Anterior cingulate cortex (tissue), 58 donors: ENCODE data around the gene C3orf33.

ENCODE experiments used
- DNase-seq, 58 donors: peaks; one replicate each; lab custom pipeline; 2025; lab: John Stamatoyannopoulos, UW

The C3orf33 gene

DNA sequence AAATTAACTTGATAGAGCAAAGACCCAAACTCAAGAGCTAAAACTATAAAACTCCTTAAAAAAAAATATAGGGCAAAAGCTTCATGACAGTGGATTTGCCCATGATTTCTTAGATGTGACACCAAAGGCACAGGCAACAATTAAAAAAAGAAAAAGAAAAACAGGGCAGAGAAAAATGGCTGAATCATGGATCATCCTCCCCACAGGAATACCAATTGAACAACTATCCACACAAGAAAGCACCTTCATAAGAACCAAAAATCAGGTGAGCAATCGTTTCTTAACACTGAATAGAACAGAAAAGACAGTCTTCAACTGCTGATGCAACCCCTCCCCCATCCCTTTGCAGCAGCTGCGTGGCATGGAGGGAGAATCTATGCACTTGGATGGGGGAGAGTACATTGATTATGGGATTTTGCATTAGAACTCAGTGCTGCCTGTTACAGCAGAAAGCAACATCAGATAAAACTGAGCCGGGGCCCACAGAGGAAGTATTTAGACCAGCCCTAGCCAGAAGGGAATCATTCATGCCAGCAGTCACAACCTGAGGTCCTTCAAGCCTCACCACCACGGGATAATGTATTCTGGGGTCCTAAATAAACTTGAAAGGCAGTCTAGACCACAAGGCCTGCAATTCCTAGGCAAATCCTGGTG, 15.7 kb downstream of the C3orf33 start:
- no peak for DNase-seq

DNA sequence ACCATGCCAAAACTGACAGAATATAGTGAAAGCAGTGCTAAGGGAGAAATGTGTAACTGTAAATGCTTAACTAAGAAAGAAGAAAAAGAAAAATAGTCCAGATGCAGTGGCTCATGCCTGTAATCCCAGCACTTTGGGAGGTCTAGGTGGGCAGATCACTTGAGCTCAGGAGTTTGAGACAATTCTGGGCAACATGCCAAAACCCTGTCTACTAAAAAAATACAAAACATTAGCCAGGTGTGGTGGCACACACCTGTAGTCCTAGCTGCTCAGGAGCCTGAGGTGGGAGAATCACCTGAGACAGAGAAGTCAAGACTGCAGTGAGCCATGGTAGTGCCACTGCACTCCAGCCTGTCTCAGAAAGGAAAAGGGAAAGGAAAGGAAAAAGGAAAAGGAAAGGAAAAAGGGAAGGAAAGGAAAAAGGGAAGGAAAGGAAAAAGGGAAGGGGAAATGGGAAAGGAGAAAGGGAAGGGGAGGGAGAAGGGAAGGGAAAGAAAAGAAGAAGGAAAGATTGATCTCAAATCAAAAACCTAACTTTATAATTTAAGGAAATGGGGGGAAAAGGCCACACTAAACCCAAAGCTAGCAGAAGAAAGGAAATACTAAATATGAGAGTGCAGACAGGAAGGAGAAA, 20.3 kb downstream of the C3orf33 start:
- no peak for DNase-seq

DNA sequence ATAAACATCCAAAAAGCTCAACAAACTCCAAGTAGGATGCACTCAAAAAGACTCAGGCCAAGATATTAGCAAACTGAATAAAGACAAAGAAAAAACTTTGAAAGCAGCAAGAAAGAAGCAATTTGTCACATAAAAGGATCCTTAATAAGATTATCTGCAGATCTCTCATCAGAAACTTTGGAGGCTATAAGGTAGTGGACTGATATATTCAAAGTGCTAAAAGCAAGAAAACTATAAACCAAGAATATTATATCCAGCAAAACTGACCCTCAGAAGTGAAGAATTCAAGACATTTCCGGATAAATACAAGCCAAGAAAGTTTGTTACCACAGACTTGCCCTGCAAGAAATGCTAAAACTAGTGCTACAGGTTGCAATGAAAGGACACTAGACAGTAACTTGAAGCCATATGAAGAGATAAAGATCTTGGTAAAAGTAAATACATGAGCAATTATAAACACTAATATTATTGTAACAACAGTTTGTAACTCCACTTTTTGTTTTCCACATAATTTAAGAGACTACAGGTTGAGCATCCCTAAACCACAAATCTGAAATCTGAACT, 23.6 kb downstream of the C3orf33 start:
- DNase-seq, result no peak

DNA sequence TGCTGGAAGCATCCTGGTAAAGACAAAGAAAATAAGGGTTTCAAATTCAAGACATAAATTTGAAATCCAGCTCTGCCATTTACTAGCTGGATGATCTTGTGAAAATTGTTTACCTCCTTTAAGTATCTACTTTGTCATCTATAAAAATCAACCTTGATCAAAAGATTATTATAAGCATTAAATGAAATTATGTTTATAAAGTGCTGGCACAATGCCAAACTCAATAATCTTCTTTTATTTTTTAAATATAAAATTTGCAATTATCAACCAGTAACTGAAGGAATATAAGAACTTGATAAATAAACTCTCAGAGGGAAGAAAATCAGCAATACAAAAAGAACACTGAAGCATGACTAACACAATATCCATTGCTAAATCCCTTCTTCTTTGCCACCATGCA, 25.8 kb downstream of the C3orf33 start:
- no peak for DNase-seq

DNA sequence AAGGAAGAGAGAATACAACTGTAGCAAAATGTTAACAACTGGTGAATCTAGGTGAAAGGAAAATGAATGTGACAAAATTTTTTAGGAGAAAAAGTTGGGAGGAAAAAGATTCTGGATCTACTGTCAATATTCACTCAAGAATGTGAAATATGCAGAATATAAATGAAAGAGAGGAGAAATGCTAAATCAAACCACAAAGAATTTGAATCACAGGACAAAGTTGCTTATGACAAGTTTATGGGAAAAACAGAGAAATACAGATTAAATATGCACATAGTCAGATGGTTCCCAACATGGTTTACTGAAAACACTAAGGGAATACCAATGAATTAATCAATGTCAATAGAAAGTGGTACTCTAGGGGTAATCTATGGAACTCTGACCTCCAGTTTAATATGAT, 27.6 kb downstream of the C3orf33 start:
- no peak for DNase-seq

DNA sequence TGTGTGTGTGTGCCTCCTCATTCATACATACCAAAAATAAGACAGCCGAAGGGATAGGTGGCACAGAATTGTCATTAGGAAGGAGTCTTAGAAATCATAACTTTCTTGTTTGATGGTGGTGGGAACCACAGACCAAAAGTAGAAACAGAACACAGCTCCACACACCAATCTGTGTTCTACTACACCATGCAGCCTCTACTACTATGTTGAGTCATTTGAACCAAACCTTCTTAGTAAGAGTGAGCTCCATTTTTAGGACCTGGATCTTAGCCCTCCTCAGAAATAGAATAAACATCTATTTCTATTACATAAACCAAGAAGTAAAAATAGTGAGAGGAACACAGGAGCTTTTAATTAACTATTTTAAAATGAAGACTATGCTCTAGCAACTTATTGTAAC, 33.3 kb downstream of the C3orf33 start:
- DNase-seq, result no peak

DNA sequence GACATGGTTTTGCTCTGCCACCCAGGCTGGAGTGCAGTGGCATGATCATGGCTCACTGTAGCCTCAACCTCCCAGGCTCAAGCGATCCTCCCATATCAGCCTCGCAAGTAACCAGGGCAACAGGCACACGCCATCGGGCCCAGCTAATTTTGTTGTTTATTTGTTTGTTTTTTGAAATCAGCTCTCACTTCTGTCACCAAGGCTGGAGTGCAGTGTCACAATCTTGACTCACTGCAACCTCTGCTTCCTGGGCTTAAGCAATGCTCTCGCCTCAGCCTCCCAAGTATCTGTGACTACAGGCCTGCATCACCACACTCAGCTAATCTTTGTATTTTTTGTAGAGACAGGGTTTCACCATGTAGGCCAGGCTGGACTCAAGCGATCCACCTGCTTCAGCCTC, 35.0 kb downstream of the C3orf33 start:
- DNase-seq, result no peak

DNA sequence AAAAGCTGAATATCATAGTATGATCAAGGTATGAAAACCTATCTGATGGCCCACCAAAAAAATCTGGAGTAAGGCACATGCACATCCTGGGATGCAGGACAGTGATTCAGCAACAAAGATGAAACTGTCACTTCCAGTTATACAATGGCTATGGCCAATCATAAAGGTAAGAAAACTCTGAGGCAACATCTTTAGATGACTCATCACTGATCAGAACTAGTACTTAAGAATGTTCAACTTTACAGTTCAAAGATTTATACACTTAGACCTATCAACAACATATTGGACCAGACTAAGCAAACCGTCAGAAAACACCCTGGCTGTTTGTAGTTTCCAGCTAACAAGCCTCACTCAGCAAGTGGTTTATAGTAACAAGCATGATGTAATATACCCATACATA, 39.9 kb downstream of the C3orf33 start:
- DNase-seq, result no peak

DNA sequence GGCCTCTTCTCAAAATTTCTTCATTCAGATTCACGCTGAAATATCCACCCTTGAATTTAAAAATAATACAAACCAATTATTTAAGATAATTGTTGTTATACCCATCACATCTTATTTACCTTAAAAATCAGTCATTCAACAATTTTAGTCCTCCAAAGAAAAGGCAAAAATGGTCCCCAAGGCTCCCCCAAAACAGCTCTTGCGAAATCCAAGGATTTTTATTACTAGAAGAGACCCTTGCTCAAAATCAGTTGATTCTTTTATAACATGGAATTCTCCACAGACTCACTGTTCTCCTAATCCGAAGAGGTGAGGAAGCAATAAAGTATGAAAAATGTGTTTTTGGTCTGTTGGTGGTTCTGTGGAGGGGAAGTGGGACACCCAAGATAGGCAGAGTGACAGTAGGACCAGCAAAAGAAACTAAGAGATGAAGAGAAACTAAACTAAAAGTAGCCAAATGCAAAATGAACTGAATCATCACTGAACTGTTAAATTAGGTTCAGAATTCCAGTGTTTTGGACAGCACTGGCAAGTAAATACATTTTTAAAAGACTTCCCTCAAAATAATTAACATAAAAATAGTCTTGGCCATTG, 42.1 kb downstream of the C3orf33 start:
- DNase-seq, result no peak

DNA sequence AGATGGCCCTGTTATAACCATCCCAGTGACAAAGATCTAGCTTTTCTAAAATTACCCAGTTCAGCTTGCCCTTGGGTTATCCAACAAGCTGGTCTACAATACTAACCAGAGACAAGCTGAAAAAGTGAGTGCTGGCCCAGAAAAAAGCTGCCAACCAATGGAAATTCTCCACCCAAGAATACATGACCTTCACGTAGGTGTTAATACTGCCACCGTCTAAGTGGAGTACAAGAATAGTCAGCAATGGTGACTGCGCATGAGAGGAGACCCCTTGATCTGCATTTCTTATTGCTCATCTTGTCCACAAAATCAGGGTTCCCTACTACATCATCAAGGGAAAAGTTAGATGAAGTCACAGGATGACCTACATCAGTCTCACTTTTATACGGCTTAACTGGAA, 45.4 kb downstream of the C3orf33 start:
- no peak for DNase-seq

DNA sequence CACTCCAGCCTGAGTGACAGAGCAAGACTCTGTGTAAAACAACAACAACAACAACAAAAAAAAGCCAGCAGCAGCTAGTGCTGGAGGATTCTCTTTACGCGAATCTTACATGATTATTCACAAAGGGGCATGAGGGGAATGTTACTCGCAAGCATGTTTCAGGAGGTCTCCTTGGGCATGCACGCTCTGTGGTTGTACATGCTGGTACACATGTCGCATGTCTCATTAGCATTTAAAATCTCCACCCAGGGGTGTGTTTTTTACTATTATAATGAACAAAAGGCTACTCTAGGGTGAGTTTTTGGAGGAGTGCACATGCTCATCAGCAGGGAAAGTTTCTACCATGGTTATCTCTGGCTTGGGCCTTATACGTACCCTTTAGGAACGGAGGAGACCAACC, 48.5 kb downstream of the C3orf33 start:
- no peak for DNase-seq

DNA sequence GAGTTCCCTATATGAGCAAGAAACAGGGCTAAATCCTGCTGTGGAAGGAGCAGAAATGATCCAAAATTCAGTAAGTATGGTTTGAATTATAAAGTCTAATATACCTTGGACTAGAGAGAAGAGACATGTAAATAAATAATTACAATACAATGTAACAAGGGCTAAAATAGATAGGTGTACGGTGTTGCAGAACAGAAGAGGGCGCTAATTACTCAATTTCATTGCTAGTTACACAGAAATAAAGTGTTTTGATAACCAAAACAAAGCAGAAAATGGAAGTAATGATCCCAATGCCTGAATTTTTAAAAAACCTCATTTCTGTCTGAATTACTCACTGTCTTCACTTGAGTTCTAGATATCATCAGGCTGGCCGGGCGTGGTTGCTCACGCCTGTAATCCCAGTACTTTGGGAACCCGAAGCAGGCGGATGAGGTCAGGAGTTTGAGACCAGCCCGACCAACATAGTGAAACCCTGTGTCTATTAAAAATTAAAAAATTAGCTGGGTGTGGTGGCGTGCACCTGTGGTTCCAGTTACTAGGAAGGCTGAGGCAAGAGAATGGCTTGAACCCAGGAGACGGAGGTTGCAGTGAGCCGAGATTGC, 52.9 kb downstream of the C3orf33 start:
- no peak for DNase-seq

DNA sequence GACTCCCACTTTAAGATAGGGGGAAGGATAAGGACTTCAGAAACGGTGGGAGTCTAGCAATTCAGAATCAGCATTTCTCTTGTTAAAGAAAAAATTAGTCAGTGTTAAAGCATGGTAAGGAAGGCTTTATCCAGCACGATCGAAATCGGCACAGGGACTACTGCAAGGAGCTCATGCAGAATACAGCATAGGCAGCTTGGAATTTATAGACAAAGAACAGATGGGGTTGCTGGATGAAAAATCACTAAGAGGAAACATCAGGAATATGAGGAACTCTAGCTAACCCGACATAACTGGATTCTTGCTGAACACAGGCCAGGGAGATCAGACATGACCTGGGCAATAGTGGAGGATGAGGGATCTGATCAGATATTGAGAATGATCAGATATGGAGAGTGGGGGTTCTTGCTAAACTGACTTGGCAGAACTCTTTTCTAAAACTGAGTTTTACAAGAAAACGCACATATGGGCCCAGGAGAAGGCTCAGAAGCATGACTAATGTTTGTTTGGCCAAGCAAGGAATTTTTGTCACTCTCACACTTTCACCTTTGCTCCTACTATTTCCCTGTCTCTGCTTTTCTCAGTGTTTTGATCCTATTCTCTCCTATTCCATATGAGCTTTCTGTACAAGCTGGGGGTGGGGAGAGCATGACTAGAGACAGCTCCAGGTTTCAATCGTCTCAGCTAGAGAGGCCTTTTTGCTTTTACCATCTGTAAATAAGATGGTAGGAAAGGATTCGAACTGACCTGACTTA, 57.3 kb downstream of the C3orf33 start:
- DNase-seq, result peak in 2 of 58 donors; percentile 1 to 2

DNA sequence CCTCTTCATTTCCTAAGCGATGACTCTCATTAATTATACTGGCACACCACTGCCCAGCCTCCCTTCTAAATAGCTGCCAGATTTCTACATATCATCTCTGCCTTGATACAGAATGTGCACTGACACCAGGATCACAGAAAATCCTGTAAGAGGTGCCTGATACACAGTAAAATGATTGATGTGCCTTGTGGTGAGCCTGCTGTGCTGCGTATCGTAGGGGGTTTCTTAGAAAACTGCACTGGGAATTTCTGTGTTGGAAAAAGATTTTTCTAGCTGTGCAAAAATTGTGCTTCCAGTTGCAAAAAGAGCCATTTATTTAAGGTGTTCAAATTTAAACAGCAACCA, 58.2 kb downstream of the C3orf33 start:
- no peak for DNase-seq

DNA sequence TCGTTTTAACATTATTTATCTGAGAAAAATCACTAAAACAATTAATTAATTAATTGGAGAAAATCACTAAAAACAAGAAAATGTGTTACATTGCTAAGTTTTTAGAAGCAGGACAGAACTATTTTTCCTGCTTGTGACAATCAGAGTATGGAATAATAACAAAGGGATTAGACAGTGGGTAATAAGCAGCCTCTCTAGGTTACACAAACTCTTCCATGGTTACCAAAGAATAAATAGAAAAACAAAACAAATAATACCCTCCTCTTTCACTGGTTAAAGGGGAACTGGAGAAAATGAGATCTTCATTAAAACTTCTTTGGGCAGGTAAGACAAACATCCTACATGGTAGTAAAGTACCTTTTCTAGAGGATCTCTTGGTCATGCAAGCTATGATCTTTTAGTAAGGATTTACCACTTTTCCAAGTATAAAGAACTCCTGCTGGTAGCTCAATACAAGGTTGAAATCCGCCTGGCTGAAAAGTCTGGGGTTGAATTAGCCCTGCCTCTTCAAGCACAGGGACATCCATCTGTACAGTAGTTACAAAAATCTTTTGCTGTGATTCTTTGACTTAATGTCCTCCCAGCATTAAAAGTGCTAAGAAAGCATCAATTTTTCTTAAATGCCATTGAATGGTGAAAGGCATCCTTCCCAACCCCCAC, 58.7 kb downstream of the C3orf33 start:
- DNase-seq, result no peak

DNA sequence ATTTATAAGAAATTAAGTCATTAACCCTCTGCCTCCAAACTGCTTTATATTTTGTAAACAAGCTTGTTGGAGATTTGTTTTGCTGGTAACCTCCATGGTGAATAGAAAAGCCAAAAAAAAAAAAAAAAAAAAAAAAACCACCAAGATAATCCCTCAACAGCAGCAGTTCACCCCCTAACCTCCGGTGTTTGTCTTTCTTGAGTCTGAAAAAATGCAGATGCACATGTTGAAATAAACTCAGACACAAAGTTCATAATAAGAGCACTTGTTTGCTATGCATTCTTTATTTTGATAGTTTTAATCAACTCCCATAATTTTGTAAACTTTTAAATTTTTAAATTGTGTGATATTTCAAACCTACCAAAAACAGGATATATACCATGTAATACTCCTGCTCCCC, 59.4 kb downstream of the C3orf33 start:
- no peak for DNase-seq

DNA sequence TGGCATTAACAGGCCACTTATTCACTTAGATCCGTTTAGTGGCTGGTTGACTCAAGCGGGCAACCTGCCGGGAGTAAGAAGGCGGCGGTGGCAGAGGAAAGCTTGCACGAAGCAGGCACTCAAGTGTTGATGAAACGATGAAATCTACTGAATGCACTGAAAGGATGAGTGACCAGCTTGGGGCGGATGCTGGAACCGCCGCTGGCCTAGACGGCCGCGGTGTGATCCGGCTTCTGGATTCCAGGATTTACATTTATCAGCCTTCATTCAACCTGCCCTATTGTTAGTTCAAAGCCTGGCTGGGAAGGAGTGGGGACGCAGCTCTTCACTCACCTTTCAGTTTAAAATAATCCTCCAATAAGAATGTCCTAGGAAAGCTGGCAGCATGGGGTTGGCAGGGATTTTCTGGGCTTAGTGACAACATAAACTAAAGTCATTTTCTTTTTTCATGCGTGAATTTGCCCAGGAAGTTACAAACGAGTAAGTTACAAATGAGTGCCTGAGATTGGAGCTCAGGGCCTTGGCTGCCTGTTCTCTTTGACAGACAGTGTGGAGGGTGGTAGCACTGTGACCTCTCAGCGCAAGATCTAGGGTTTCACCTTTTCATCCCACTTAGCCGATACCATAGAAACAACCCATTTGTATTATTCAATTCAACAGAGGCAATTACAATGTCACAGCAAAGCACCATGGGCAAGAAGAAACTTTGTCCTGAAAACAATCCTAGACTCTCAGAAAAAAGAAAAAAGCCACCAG, 60.1 kb downstream of the C3orf33 start:
- peak in 22 of 58 donors; percentile 3 to 32 (median 14) for DNase-seq

DNA sequence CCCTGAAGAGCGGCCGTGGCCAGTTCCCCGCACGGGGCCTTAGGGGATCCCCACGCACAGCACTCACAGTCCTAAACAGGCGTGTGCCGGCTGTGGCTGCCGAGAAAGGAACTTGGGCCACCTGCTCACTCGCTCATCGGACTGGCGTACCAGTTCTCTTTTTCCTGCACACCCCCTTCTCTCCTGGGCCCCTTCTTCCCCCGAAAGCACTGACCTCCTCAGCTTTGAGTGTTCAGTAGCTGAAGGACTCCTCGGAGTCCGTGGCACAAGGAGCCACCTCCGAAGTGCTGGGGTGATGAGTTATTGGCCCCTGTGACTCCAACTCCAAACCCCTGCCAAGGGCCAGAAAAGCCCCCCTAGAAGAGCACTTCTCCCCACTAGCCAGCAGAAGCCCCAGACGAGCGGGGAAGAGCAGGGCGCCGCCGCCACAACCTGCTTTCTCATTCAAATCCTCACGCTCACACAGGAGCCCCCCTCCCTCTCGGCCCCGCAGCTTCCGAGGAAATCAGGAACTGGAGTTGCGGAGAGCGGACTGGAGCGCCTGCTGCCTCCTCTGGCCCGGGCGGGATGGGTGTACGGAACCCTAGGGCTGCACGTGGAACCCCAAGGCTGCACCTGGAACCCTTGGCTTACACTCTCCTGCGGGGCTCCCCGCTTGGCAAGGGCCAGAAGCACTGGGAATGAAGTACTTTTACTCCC, 61.3 kb downstream of the C3orf33 start, which contains the start of gene PLCH1:
Gene PLCH1, minus strand, starts transcription at position 446 of the 699 bp plus-strand sequence. CDS start 40,847 bp downstream, outside the sequence.
- DNase-seq, result peak in 51 of 58 donors; percentile 5 to 68 (median 44)
